ENCODE measurements around the gene NRG4. TPM values are rescaled to one million over a fixed set of nuclear protein-coding genes. Genes with fewer than 3 reads are reported as not detected.

NRG4 gene
- total RNA-seq, 1 experiment from 2014 or later: 0.39 TPM

DNA sequence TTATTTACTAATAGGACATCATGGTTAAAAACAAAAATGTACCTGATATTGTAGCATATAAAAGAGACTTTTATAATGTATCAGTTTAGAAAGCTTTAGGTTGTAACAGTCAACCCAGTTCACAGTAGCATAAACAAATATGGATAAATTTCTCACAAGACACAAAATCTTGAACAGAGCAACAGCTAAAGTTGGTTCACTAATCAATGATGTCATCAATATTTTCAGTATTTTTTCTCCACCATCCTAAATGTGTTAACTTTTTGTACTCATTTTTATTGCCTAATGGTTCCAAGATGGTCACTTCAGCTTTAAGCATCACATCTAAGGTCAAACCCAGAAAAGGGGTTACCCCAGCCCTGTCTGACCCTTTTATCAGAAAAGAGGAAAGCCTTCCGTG lies 21.2 kb upstream of the NRG4 start:
- H3K36me3 ChIP-seq (ENCODE audit: control insufficient read depth, insufficient read depth, low read length): no peaks in the 10 kb centered on the region
- POLR2A ChIA-PET: no interaction called here
- intact Hi-C loops (cut with micrococcal nuclease; ENCODE audit: unreplicated experiment) (no loop called here), in situ Hi-C loops (cut with HindIII; ENCODE audit: low pct_unique_long_range_greater_than_20kb, low sequenced_read_pairs) (no loop called here)
- CTCF ChIA-PET: no interaction called here
- BruUV-seq (replicated peaks): no TSS peak
- ATAC-seq (no peak), DNase-seq (ENCODE audit: low read depth, low spot score) (no peak)
- H3K4me1 ChIP-seq (ENCODE audit: control insufficient read depth, insufficient read depth, low read length): no peaks in the 10 kb centered on the region
- no peak overlapping the region for H3K27ac ChIP-seq (ENCODE audit: low read length)
- H3K9me3 ChIP-seq (ENCODE audit: control insufficient read depth, insufficient read depth, low read depth, low read length): no peaks in the 10 kb centered on the region
- TF ChIP-seq CTCF (IDR thresholded peaks at IDR 0.05): no peak
- no peak for TF ChIP-seq REST (IDR thresholded peaks at IDR 0.05; ENCODE audit: insufficient read depth in 1 of 2, low read depth in 2 of 2, low read length in 1 of 2)
- H3K4me3 ChIP-seq (ENCODE audit: low read depth in 2 of 2, low read length in 2 of 2): no peak overlapping the region
- H3K27me3 ChIP-seq (ENCODE audit: control insufficient read depth, insufficient read depth, low read length): peaks cover 2% of the 10 kb centered on the region; the same call in 1 of the 2 replicates

- ATAC-seq (no peak), DNase-seq (ENCODE audit: low read depth, low spot score) (no peak)
- Histone ChIP-seq H3K27me3 (ENCODE audit: control insufficient read depth, insufficient read depth, low read length) (peaks cover 2% of the 10 kb centered on the region; the same call in 1 of the 2 replicates), H3K4me3 (ENCODE audit: low read depth in 2 of 2, low read length in 2 of 2) (no peak overlapping the region), H3K9me3 (ENCODE audit: control insufficient read depth, insufficient read depth, low read depth, low read length) (no peaks in the 10 kb centered on the region), H3K4me1 (ENCODE audit: control insufficient read depth, insufficient read depth, low read length) (no peaks in the 10 kb centered on the region), H3K36me3 (ENCODE audit: control insufficient read depth, insufficient read depth, low read length) (no peaks in the 10 kb centered on the region), H3K27ac (ENCODE audit: low read length) (no peak overlapping the region)
- no peak for TF ChIP-seq SIN3A (IDR thresholded peaks at IDR 0.05; ENCODE audit: borderline replicate concordance, insufficient read depth, low read depth, low read length)
- TF ChIP-seq POLR2AphosphoS5 (IDR thresholded peaks at IDR 0.05; ENCODE audit: low read depth, low read length): no peak
- no peak for TF ChIP-seq REST (IDR thresholded peaks at IDR 0.05; ENCODE audit: insufficient read depth in 1 of 2, low read depth in 2 of 2, low read length in 1 of 2)
- TF ChIP-seq CTCF (IDR thresholded peaks at IDR 0.05): no peak
- TF ChIP-seq TCF7L2 (IDR thresholded peaks at IDR 0.05; ENCODE audit: low read depth, low read length): no peak
- ChIA-PET POLR2A (no interaction called here), CTCF (no interaction called here)
- intact Hi-C loops (cut with micrococcal nuclease; ENCODE audit: unreplicated experiment): no loop called here
- in situ Hi-C loops (cut with HindIII; ENCODE audit: low pct_unique_long_range_greater_than_20kb, low sequenced_read_pairs): no loop called here
- no TSS peak for BruUV-seq (replicated peaks)
Observed at GRCh38 chr15:76032046-76032445, 19.8 kb upstream of the NRG4 start.
